Renal cortex interstitium (tissue), 11 donors: ENCODE data around the gene UBXN6. TPM values are rescaled to one million over a fixed set of nuclear protein-coding genes. Genes with fewer than 3 reads are reported as not detected.

Experiments used
- DNase-seq, 11 donors: peaks; one replicate each; pipeline ENCODE4 v3.0.0-alpha.2; 2013; ENCODE audit warnings: low read depth in 9 of 11, low spot score in 4 of 11; ENCODE audit errors: extremely low read depth in 1 of 11
- polyA plus RNA-seq, 3 donors: library from polyadenylated mRNA; unstranded; fragments of 120-200 nt; gene quantifications; one replicate each; pipeline ENCODE4 v1.2.1, GENCODE V29; 2013; ENCODE audit not compliant: insufficient read length in 3 of 3

Gene UBXN6
- polyA plus RNA-seq, 3 donors: 84.9 to 107 (median 99.6) TPM

GRCh38 chr19:4497770-4498389 lies 40.3 kb upstream of the UBXN6 start:
- DNase-seq: no peak

- no peak for DNase-seq
Measured at GRCh38 chr19:4496304-4496703, 38.7 kb upstream of the UBXN6 start.

- DNase-seq: no peak
Measured at GRCh38 chr19:4495471-4495870, 37.9 kb upstream of the UBXN6 start.

- no peak for DNase-seq
Measured at GRCh38 chr19:4494691-4495064, 37.1 kb upstream of the UBXN6 start.

- no peak for DNase-seq
Measured at GRCh38 chr19:4493929-4494690, 36.5 kb upstream of the UBXN6 start.

- no peak for DNase-seq
Measured at GRCh38 chr19:4493104-4493928, 35.7 kb upstream of the UBXN6 start.

GRCh38 chr19:4492337-4493103 lies 34.9 kb upstream of the UBXN6 start:
- no peak for DNase-seq

- DNase-seq: no peak
Measured at GRCh38 chr19:4491446-4491845, 33.9 kb upstream of the UBXN6 start.

GRCh38 chr19:4488496-4488895 lies 30.9 kb upstream of the UBXN6 start:
- no peak for DNase-seq

- no peak for DNase-seq
Measured at GRCh38 chr19:4487572-4487971, 30.0 kb upstream of the UBXN6 start.

GRCh38 chr19:4483385-4483784 lies 25.8 kb upstream of the UBXN6 start:
- no peak for DNase-seq

- no peak for DNase-seq
Measured at GRCh38 chr19:4482721-4483364, 25.2 kb upstream of the UBXN6 start.

- no peak for DNase-seq
Measured at GRCh38 chr19:4477034-4477801, 19.6 kb upstream of the UBXN6 start.

- DNase-seq: peak in 7 of 11 donors; percentile 43 to 62 (median 53)
Measured at GRCh38 chr19:4474514-4475022, 17.0 kb upstream of the UBXN6 start.

- DNase-seq: no peak
Measured at GRCh38 chr19:4473763-4474513, 16.3 kb upstream of the UBXN6 start.

GRCh38 chr19:4473011-4473762 lies 15.6 kb upstream of the UBXN6 start:
- no peak for DNase-seq
